HEK293T (cell line): ENCODE data around the gene MAD1L1.

Experiments
- BHLHE40 ChIP-seq: fragments of 450-650 bp; IDR thresholded peaks from 2 replicates; pipeline ENCODE4 v1.6.1; 2016; ENCODE audit warnings: mild to moderate bottlenecking, moderate library complexity, borderline replicate concordance
- ELF4 ChIP-seq: fragments of 450-650 bp; IDR thresholded peaks from 2 replicates; pipeline ENCODE4 v1.6.1; 2017; ENCODE audit warnings: antibody characterized with exemption
- FOXA1 ChIP-seq: fragments of 450-650 bp; IDR thresholded peaks from 2 replicates; pipeline ENCODE4 v1.6.1; 2016; ENCODE audit warnings: mild to moderate bottlenecking
- HDGF ChIP-seq: fragments of 450-650 bp; IDR thresholded peaks from 2 replicates; pipeline ENCODE4 v1.6.1; 2017; ENCODE audit warnings: antibody characterized with exemption, borderline replicate concordance
- SUZ12 ChIP-seq: fragments of 450-650 bp; IDR thresholded peaks from 2 replicates; pipeline ENCODE4 v1.6.1; 2016; ENCODE audit warnings: mild to moderate bottlenecking

DNA sequence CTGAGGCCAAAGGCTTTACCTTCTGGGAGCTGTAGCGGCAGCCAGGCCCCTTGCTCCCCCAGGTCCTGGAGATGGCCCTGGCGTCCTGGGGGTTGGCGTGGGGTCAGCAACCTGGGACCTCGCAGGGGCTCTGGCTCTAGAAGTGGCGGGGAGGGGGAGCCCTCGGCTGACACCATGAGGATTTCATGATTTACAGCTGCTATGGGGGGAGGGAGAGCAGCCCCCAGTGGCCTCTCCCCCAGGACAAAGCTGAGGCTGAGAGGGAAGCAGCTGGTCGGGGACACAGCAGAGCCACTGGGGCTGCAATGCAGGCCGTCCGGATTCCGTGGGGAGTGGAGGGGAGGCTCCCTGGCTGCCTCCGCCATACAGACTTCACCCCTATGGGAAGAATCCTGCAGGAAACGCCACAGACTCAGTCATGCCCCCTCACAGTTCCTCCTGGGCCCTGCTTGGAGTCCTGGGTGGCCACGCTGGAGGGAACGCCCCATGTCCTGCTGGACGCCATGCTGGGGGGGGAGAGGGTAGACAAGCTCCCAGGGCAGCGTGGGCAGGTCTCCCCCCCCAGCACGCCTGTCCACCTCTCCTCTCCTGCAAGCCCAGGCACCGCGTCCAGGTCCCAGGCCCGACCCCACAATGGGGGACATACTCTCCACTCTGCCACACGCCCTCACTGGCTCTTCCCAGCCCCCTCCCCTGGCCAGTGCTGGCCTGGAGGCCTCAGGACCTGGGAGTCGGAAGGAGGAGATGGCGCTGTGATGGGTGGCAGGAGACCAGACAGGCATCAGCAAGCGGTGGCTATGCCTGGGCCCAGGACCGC is 319.1 kb downstream of the MAD1L1 start:
- TF ChIP-seq BHLHE40 (no peak), FOXA1 (no peak), HDGF (no peak), SUZ12 (no peak), ELF4 (no peak)
